H1 (cell line): ENCODE measurements around the gene CAST. TPM values are rescaled to one million over a fixed set of nuclear protein-coding genes. Genes with fewer than 3 reads are reported as not detected.

Source experiments
- GTF2F1 ChIP-seq: IDR thresholded peaks from 2 replicates; pipeline ENCODE4 v1.6.1; 2012; ENCODE audit warnings: low read depth, low read length, improper control_type of control experiment, borderline replicate concordance
- HDAC2 ChIP-seq, 2 experiments: fragments of 300-600 bp in 1 of 2; sonication (generic) in 1 of 2; IDR thresholded peaks; 2 replicates each; pipeline ENCODE4 v1.6.1; 2011 to 2012; ENCODE audit warnings: low read depth in 2 of 2, low read length in 2 of 2, mild to moderate bottlenecking in 2 of 2, moderate library complexity in 2 of 2, borderline replicate concordance in 1 of 2, inconsistent platforms in 1 of 2
- HDAC6 ChIP-seq: IDR thresholded peaks from one replicate; pipeline ENCODE4 v1.7.1; 2012; ENCODE audit warnings: low read depth, mild to moderate bottlenecking, inconsistent platforms, low read length, moderate library complexity
- POU5F1 ChIP-seq: IDR thresholded peaks from 2 replicates; pipeline ENCODE4 v1.6.1; 2011; ENCODE audit warnings: low read depth, mild to moderate bottlenecking, low read length, moderate library complexity
- SP2 ChIP-seq: IDR thresholded peaks from 2 replicates; pipeline ENCODE4 v1.6.1; 2012; ENCODE audit warnings: mild to moderate bottlenecking, low read length, inconsistent platforms
- polyA plus RNA-seq, 7 experiments: library from polyadenylated mRNA; depleted of rRNA in 3 of 7; stranded (reverse) in 5 of 7; unstranded in 2 of 7; fragments of >200 nt in 5 of 7; fragments of 200-250 nt in 2 of 7; gene quantifications; 1 replicate in 5 of 7; 2 replicates in 1 of 7; 4 replicates in 1 of 7; pipeline versions ENCODE4 v1.2.1 to v1.2.3, GENCODE V29; 2011 to 2013; ENCODE audit warnings: missing spikeins in 2 of 7, mixed read lengths in 2 of 7
- total RNA-seq: library from RNA; stranded (reverse); fragmentation: NEBNext Ultra II Directional; extraction: Animal tissue kit (Norgen Biotek cat#: 25700); gene quantifications from 2 replicates; pipeline ENCODE4 v1.2.1, GENCODE V29; 2021
- TF ChIP-seq, protein P1 (sequence below): IDR thresholded peaks from 2 replicates; pipeline ENCODE4 v1.6.1; 2012; ENCODE audit warnings: inconsistent platforms

Gene CAST
- total and polyA plus RNA-seq, 2 of the 8 experiments (the other 6 are each of a cell fraction or from before 2014, with no cell fraction given), result 9.0 to 48.2 TPM

GRCh38 chr5:96691503-96692303 is 29.5 kb downstream of the CAST start (continued):
- TF ChIP-seq, protein P1, sequence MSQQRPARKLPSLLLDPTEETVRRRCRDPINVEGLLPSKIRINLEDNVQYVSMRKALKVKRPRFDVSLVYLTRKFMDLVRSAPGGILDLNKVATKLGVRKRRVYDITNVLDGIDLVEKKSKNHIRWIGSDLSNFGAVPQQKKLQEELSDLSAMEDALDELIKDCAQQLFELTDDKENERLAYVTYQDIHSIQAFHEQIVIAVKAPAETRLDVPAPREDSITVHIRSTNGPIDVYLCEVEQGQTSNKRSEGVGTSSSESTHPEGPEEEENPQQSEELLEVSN, result no peak
- TF ChIP-seq SP2, result no peak
- no peak for TF ChIP-seq HDAC2 (IDR thresholded peaks at IDR 0.05; ENCODE audit: borderline replicate concordance in 1 of 2, low read depth in 2 of 2, low read length in 2 of 2)
- no peak for TF ChIP-seq HDAC6
- TF ChIP-seq POU5F1, result no peak
- TF ChIP-seq GTF2F1, result no peak
